Esophagus muscularis mucosa (tissue), 4 donors: ENCODE measurements around the gene UNC13B. TPM values are rescaled to one million over a fixed set of nuclear protein-coding genes. Genes with fewer than 3 reads are reported as not detected.
A peak's percentile ranks its signal among the peaks of the same experiment; 100 is the strongest.

Experiments
- DNase-seq: peaks from one replicate; pipeline ENCODE4 v3.0.0-alpha.2; 2017; ENCODE audit errors: extremely low spot score
- H3K27ac ChIP-seq, 4 donors: fragments of 200-600 bp; sonication (generic); replicated peaks in 1 of 4; 1 replicate in 3 of 4; 2 replicates in 1 of 4; pipeline ENCODE4 v1.5.1; 2016 to 2019; ENCODE audit warnings: mild to moderate bottlenecking in 1 of 4
- H3K27me3 ChIP-seq, 4 donors: fragments of 200-600 bp; sonication (generic); one replicate each; pipeline versions ENCODE4 v1.5.1 to v1.6.0; 2016 to 2019
- H3K36me3 ChIP-seq, 4 donors: fragments of 200-600 bp; sonication (generic); one replicate each; pipeline ENCODE4 v1.5.1; 2016 to 2019
- H3K4me1 ChIP-seq, 4 donors: fragments of 200-600 bp; sonication (generic); one replicate each; pipeline ENCODE4 v1.5.1; 2016 to 2019
- H3K4me3 ChIP-seq, 4 donors: fragments of 200-600 bp; sonication (generic); 1 replicate in 2 of 4; 2 replicates in 2 of 4; pipeline ENCODE4 v1.5.1; 2016 to 2019; ENCODE audit warnings: mild to moderate bottlenecking in 4 of 4, moderate library complexity in 1 of 4
- H3K9me3 ChIP-seq, 4 donors: fragments of 200-600 bp; sonication (generic); 1 replicate in 3 of 4; 2 replicates in 1 of 4; pipeline ENCODE4 v1.5.1; 2016 to 2019
- EP300 ChIP-seq: sonication (generic); formaldehyde crosslinking; IDR thresholded peaks from one replicate; pipeline ENCODE4 v1.6.1; 2017; ENCODE audit warnings: antibody characterized with exemption
- POLR2A ChIP-seq: fragments of 450-650 bp; IDR thresholded peaks from one replicate; pipeline ENCODE4 v1.6.1; 2017; ENCODE audit warnings: antibody characterized with exemption, moderate library complexity, mild to moderate bottlenecking, low read depth
- POLR2AphosphoS5 ChIP-seq, 2 donors: sonication (generic); formaldehyde crosslinking; IDR thresholded peaks; one replicate each; pipeline ENCODE4 v1.6.1; 2017; ENCODE audit warnings: antibody characterized with exemption in 2 of 2
- WGBS: methylation state at CpG from one replicate; pipeline ENCODE4 v1.1.5; 2018; 5-methylcytosine and 5-hydroxymethylcytosine counted together
- intact Hi-C: fragments of 100-400 bp; cut with DNase I; formaldehyde crosslinking; loops from one replicate; pipeline ENCODE4 v1.15.1; 2023
- total RNA-seq, 4 donors: library from RNA; depleted of rRNA; stranded (reverse); fragments of >200 nt; gene quantifications; one replicate each; pipeline versions ENCODE4 v1.1.0 to v1.2.1, GENCODE V29; 2016
- TF ChIP-seq, protein P1 (sequence below), 3 experiments: fragments of 200-600 bp in 2 of 3; fragments of 450-650 bp in 1 of 3; sonication (generic) in 2 of 3; IDR thresholded peaks; one replicate each; pipeline ENCODE4 v1.5.1; 2017 to 2019; ENCODE audit warnings: antibody characterized with exemption in 3 of 3, mild to moderate bottlenecking in 2 of 3, moderate library complexity in 1 of 3

UNC13B gene
- total RNA-seq, 4 donors from 2014 or later, result 21.9 to 30.7 (median 28.7) TPM

GRCh38 chr9:35396560-35397215 lies 234.9 kb downstream of the UNC13B start:
- peaks cover 46 to 95% (median 78%) of the 10 kb centered on the region in 4 donors for H3K36me3 ChIP-seq
- intact Hi-C loops, result no loop called here

DNA sequence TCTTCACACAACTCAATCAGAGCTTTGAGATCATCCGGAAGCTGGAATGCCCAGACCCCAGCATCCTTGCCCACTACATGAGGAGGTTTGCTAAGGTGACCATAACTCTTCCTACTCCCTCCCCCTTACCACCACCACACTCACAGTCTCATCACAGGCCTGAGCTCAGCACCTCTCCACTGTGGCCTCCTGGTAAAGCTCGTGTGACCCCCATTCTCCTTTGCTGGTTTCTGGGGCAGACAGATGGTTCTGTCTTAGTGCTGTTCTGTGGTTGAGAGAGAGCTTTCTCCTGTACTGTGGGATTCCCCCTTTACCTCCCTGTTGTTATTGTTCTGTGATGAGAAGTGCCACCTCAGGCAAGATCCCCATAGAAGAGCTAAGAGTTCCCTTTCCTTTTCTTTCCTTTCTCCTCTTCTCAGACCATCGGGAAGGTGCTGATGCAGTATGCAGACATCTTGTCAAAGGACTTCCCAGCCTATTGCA lies 235.4 kb downstream of the UNC13B start:
- DNase-seq, result no peak
- intact Hi-C loops, result no loop called here
- Histone ChIP-seq H3K36me3 (peaks cover 50 to 95% (median 81%) of the 10 kb centered on the region in 4 donors), H3K9me3 (no peaks in the 10 kb centered on the region), H3K4me1 (no peaks in the 10 kb centered on the region), H3K27ac (no peak overlapping the region), H3K4me3 (no peak overlapping the region), H3K27me3 (no peaks in the 10 kb centered on the region)
- WGBS, result 96% methylated on average over 3 of the region's 3 CpGs
- TF ChIP-seq POLR2A (no peak), POLR2AphosphoS5 (IDR thresholded peaks at IDR 0.05) (no peak), EP300 (no peak)
- TF ChIP-seq, protein P1, sequence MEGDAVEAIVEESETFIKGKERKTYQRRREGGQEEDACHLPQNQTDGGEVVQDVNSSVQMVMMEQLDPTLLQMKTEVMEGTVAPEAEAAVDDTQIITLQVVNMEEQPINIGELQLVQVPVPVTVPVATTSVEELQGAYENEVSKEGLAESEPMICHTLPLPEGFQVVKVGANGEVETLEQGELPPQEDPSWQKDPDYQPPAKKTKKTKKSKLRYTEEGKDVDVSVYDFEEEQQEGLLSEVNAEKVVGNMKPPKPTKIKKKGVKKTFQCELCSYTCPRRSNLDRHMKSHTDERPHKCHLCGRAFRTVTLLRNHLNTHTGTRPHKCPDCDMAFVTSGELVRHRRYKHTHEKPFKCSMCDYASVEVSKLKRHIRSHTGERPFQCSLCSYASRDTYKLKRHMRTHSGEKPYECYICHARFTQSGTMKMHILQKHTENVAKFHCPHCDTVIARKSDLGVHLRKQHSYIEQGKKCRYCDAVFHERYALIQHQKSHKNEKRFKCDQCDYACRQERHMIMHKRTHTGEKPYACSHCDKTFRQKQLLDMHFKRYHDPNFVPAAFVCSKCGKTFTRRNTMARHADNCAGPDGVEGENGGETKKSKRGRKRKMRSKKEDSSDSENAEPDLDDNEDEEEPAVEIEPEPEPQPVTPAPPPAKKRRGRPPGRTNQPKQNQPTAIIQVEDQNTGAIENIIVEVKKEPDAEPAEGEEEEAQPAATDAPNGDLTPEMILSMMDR (IDR thresholded peaks at IDR 0.05), result no peak

More at GRCh38 chr9:35396560-35397215, 234.9 kb downstream of the UNC13B start:
- peak; percentile 89 for DNase-seq
- WGBS, result 95% methylated on average over 7 of the region's 10 CpGs
- H3K4me3 ChIP-seq, result no peak overlapping the region
- TF ChIP-seq POLR2AphosphoS5 (IDR thresholded peaks at IDR 0.05), result no peak
- TF ChIP-seq EP300, result no peak
- TF ChIP-seq, protein P1 (IDR thresholded peaks at IDR 0.05), result no peak
- no peak for TF ChIP-seq POLR2A
- no peaks in the 10 kb centered on the region for H3K9me3 ChIP-seq
- no peaks in the 10 kb centered on the region for H3K4me1 ChIP-seq
- no peaks in the 10 kb centered on the region for H3K27me3 ChIP-seq
- H3K27ac ChIP-seq, result no peak overlapping the region

GRCh38 chr9:35397923-35398322 lies 236.1 kb downstream of the UNC13B start:
- Histone ChIP-seq H3K4me1 (no peaks in the 10 kb centered on the region), H3K27me3 (no peaks in the 10 kb centered on the region), H3K9me3 (no peaks in the 10 kb centered on the region), H3K27ac (no peak overlapping the region), H3K36me3 (peaks cover 56 to 96% (median 88%) of the 10 kb centered on the region in 4 donors), H3K4me3 (no peak overlapping the region)
- intact Hi-C loops, result no loop called here
- WGBS, result 100% methylated on average over 1 of the region's 1 CpG
- DNase-seq, result peak; percentile 47
- TF ChIP-seq POLR2A, result no peak
- TF ChIP-seq, protein P1 (IDR thresholded peaks at IDR 0.05), result no peak
- TF ChIP-seq POLR2AphosphoS5 (IDR thresholded peaks at IDR 0.05), result no peak
- no peak for TF ChIP-seq EP300

DNA sequence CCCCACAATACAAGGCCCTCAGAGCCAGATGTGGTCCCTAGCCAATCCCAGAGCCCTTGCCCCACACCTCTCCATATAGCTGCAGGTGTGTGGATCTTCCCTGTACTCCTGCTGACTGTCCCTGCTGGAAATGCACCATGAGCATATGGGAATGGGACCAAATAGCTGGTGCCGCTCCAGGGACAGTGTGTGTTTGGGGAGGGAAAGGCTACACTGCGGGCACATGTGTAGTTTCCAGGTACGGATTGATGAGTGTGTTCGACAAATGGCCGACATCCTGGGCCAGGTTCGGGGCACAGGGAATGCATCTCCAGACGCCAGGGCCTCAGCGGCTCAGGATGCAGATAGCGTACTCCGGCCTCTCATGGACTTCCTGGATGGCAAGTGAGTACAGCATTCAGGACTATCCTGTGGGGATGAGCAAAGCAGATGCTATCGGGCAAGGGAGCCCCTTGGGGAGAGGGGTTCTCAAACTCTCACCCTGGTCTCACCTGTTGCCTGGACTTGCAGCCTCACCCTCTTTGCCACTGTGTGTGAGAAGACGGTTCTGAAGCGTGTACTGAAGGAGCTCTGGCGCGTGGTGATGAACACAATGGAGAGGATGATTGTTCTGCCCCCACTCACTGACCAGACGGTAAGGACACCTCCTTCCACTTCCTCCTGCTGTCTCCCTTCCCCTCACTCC lies 237.0 kb downstream of the UNC13B start:
- DNase-seq, result peak; percentile 85
- Histone ChIP-seq H3K36me3 (peaks cover 65 to 98% (median 95%) of the 10 kb centered on the region in 4 donors), H3K9me3 (no peaks in the 10 kb centered on the region), H3K4me3 (no peak overlapping the region), H3K27ac (no peak overlapping the region), H3K4me1 (no peaks in the 10 kb centered on the region), H3K27me3 (no peaks in the 10 kb centered on the region)
- WGBS, result 97% methylated on average over 16 of the region's 16 CpGs
- intact Hi-C loops, result no loop called here
- TF ChIP-seq EP300 (no peak), POLR2A (no peak)

DNA sequence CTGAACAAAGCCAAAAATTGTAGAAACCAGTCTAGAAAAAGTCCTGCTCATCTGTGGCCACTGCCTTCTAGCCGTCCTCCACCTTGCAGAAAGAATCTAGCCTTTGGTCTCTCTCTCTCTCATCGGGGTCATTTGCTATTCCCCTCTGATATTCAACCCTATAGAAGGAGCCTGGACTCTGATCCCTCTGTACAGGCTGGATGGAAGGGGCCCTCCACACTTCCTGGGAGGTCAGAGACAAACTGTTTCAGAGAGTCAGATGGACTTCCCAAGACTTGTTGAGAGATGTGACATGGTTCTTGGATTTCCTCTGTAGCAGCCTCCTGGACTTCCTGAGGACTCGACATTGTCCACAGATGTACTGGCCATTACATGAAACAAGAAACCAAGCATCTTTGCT lies 243.1 kb downstream of the UNC13B start:
- H3K9me3 ChIP-seq, result no peaks in the 10 kb centered on the region
- DNase-seq, result peak; percentile 77
- H3K27me3 ChIP-seq, result no peaks in the 10 kb centered on the region
- TF ChIP-seq, protein P1 (IDR thresholded peaks at IDR 0.05), result no peak
- TF ChIP-seq POLR2AphosphoS5 (IDR thresholded peaks at IDR 0.05), result no peak
- TF ChIP-seq EP300, result no peak
- TF ChIP-seq POLR2A, result no peak
- peaks cover 0 to 9% (median 5%) of the 10 kb centered on the region in 4 donors for H3K4me1 ChIP-seq
- H3K36me3 ChIP-seq, result peaks cover 32 to 53% (median 50%) of the 10 kb centered on the region in 4 donors
- no peak overlapping the region for H3K4me3 ChIP-seq
- intact Hi-C loops, result loop anchor here (10.0 kb wide), 1 partner anchor 60 kb away; no protein-coding TSS in a partner anchor
- no peak overlapping the region for H3K27ac ChIP-seq
- 96% methylated on average over 3 of the region's 3 CpGs for WGBS
